Measurements from ENCODE around the gene EIF4A3. TPM values are rescaled to one million over a fixed set of nuclear protein-coding genes. Genes with fewer than 3 reads are reported as not detected.

EIF4A3 gene
- total RNA-seq, 3 donors from 2014 or later: 46.2 to 93.1 (median 67.9) TPM

- no peak for DNase-seq (ENCODE audit: low spot score in 2 of 2)
- no peaks in the 10 kb centered on the region for H3K9me3 ChIP-seq
- H3K27ac ChIP-seq: no peak overlapping the region
- TF ChIP-seq CTCF (IDR thresholded peaks at IDR 0.05): no peak
- TF ChIP-seq POLR2A (IDR thresholded peaks at IDR 0.05): no peak
- TF ChIP-seq POLR2AphosphoS5 (IDR thresholded peaks at IDR 0.05): no peak
- intact Hi-C loops (cut with DNase I; ENCODE audit: low total_unique reads): no loop called here
- H3K36me3 ChIP-seq: no peaks in the 10 kb centered on the region
- H3K4me3 ChIP-seq: no peak overlapping the region
- H3K4me1 ChIP-seq: peaks cover 10% of the 10 kb centered on the region in 2 donors
- H3K27me3 ChIP-seq: no peaks in the 10 kb centered on the region
Observed at GRCh38 chr17:80099291-80100034, 47.5 kb downstream of the EIF4A3 start.

GRCh38 chr17:80097844-80098691 lies 48.9 kb downstream of the EIF4A3 start:
- intact Hi-C loops (cut with DNase I; ENCODE audit: low total_unique reads): no loop called here
- no peak for DNase-seq (ENCODE audit: low spot score in 2 of 2)
- TF ChIP-seq POLR2A (IDR thresholded peaks at IDR 0.05): no peak
- TF ChIP-seq POLR2AphosphoS5 (IDR thresholded peaks at IDR 0.05): no peak
- TF ChIP-seq CTCF (IDR thresholded peaks at IDR 0.05): no peak
- no peaks in the 10 kb centered on the region for H3K36me3 ChIP-seq
- H3K27ac ChIP-seq: no peak overlapping the region
- no peaks in the 10 kb centered on the region for H3K27me3 ChIP-seq
- no peak overlapping the region for H3K4me3 ChIP-seq
- peaks cover 10% of the 10 kb centered on the region in 2 donors for H3K4me1 ChIP-seq
- H3K9me3 ChIP-seq: no peaks in the 10 kb centered on the region

- TF ChIP-seq POLR2A (IDR thresholded peaks at IDR 0.05) (no peak), POLR2AphosphoS5 (IDR thresholded peaks at IDR 0.05) (no peak), CTCF (IDR thresholded peaks at IDR 0.05) (no peak)
- Histone ChIP-seq H3K27ac (no peak overlapping the region), H3K9me3 (no peaks in the 10 kb centered on the region), H3K4me3 (no peak overlapping the region), H3K36me3 (no peaks in the 10 kb centered on the region), H3K27me3 (no peaks in the 10 kb centered on the region), H3K4me1 (peaks cover 3 to 4% of the 10 kb centered on the region in 2 donors)
- no peak for DNase-seq (ENCODE audit: low spot score in 2 of 2)
- intact Hi-C loops (cut with DNase I; ENCODE audit: low total_unique reads): no loop called here
Observed at GRCh38 chr17:80097127-80097621, 49.8 kb downstream of the EIF4A3 start.

- intact Hi-C loops (cut with DNase I; ENCODE audit: low total_unique reads): no loop called here
- H3K4me3 ChIP-seq: no peak overlapping the region
- TF ChIP-seq POLR2AphosphoS5 (IDR thresholded peaks at IDR 0.05) (no peak), CTCF (IDR thresholded peaks at IDR 0.05) (no peak), POLR2A (IDR thresholded peaks at IDR 0.05) (no peak)
- no peaks in the 10 kb centered on the region for H3K36me3 ChIP-seq
- no peak for DNase-seq (ENCODE audit: low spot score in 2 of 2)
- H3K27me3 ChIP-seq: no peaks in the 10 kb centered on the region
- no peak overlapping the region for H3K27ac ChIP-seq
- H3K9me3 ChIP-seq: no peaks in the 10 kb centered on the region
- peaks cover 0 to 4% of the 10 kb centered on the region in 2 donors for H3K4me1 ChIP-seq
Observed at GRCh38 chr17:80096561-80097021, 50.3 kb downstream of the EIF4A3 start.
